GM19099 (cell line): ENCODE measurements around the gene CTAG1A.
"Not testable (repeated sequence)": the region's sequence is repeated elsewhere in the genome, so short reads cannot be mapped to it uniquely, and the experiment has no call there.

ENCODE experiments used
- POLR2A ChIP-seq: IDR thresholded peaks from 3 replicates; pipeline ENCODE4 v1.6.1; 2011; ENCODE audit warnings: low read depth; ENCODE audit not compliant: insufficient read length; ENCODE audit errors: extremely low read depth

The CTAG1A gene

GRCh38 chrX:154584585-154585183 lies at the start of gene CTAG1A:
Gene CTAG1A, plus strand, starts transcription at chrX:154585133. Its CDS starts 74 bp downstream, at chrX:154585207.
- not testable (repeated sequence) for TF ChIP-seq POLR2A

- no peak for TF ChIP-seq POLR2A
Measured at GRCh38 chrX:154535892-154536291, 49.0 kb upstream of the CTAG1A start.

GRCh38 chrX:154539077-154539476 lies 45.9 kb upstream of the CTAG1A start:
- no peak for TF ChIP-seq POLR2A

GRCh38 chrX:154540897-154541535 lies 43.9 kb upstream of the CTAG1A start:
- TF ChIP-seq POLR2A: no peak

- TF ChIP-seq POLR2A: no peak
Measured at GRCh38 chrX:154541589-154541895, 43.4 kb upstream of the CTAG1A start.

GRCh38 chrX:154541896-154542722 lies 42.8 kb upstream of the CTAG1A start:
- TF ChIP-seq POLR2A: no peak

- no peak for TF ChIP-seq POLR2A
Measured at GRCh38 chrX:154542723-154543424, 42.1 kb upstream of the CTAG1A start.

- TF ChIP-seq POLR2A: no peak
Measured at GRCh38 chrX:154545673-154546274, 39.2 kb upstream of the CTAG1A start.

GRCh38 chrX:154546354-154547244 lies 38.3 kb upstream of the CTAG1A start, which contains the start of gene G6PD:
Gene G6PD, minus strand, starts transcription at chrX:154546846. Its CDS starts 691 bp downstream, at chrX:154546155.
- TF ChIP-seq POLR2A: peak; percentile 77

- TF ChIP-seq POLR2A: peak; percentile 59
Measured at GRCh38 chrX:154547245-154548027, 37.5 kb upstream of the CTAG1A start, which contains the start of gene IKBKG. Gene IKBKG, plus strand, starts transcription at chrX:154547620. Its CDS starts 4,383 bp downstream, at chrX:154552003.

GRCh38 chrX:154548028-154548316 lies 37.0 kb upstream of the CTAG1A start:
- no peak for TF ChIP-seq POLR2A

- TF ChIP-seq POLR2A: no peak
Measured at GRCh38 chrX:154549766-154550165, 35.2 kb upstream of the CTAG1A start.

GRCh38 chrX:154592505-154592904 lies 7.6 kb downstream of the CTAG1A start:
- no peak for TF ChIP-seq POLR2A

GRCh38 chrX:154593201-154593600 lies 8.3 kb downstream of the CTAG1A start:
- no peak for TF ChIP-seq POLR2A

- TF ChIP-seq POLR2A: no peak
Measured at GRCh38 chrX:154594491-154594890, 9.6 kb downstream of the CTAG1A start.
